ENCODE measurements around the gene SCARF1.

DNA sequence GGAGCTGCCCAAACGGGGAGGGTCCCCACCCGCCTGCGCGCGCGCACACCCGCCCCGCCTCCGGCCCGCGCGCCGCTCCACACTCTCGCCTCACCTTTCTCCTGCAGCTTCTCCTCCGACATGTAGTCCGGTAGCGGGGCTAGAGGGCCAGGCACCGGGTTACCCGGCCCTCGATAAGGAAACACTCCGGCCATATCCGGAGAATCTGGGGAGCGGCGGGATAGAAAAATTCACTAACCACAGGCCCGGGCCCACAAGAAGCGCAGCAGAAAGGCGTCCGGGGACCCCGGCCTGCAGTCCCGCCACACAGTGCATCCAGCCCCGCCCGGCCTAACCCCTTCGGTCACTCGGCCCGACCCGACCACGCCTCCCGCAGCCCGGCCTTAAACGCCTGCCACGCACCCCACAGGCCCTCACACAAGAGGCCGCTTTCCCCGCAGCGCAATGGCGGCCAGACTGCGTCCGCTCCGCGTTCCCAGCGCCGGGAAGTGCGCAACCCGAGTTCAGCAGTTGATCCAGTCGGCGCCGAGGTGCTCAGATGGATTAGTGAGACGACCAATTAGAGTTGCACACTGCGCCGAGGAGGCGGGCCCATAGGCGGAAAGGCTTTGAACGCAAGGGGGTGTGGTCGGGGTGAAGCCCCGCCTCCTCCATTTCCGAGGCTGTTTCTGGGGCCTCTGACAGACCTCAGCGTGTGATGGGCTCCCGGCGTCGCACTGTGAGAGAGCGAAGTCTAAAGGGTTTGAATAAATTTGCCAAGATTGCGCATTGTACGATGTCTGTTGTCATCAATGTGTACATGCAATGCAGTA, 39.1 kb upstream of the SCARF1 start, which contains the start of gene PRPF8:
- TF ChIP-seq CTCF (IDR thresholded peaks at IDR 0.05; ENCODE audit: low read depth, low read length) (no peak), MYC (IDR thresholded peaks at IDR 0.05; ENCODE audit: low read depth, low read length) (peak; percentile 54)
- TF ChIP-seq, protein P1, sequence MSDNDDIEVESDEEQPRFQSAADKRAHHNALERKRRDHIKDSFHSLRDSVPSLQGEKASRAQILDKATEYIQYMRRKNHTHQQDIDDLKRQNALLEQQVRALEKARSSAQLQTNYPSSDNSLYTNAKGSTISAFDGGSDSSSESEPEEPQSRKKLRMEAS (IDR thresholded peaks at IDR 0.05; ENCODE audit: low read depth, low read length) = peak; percentile 16; the same call in 1 of the 2 replicates

Data from NB4 (cell line).